ENCODE data around the gene DOK6. TPM values are rescaled to one million over a fixed set of nuclear protein-coding genes. Genes with fewer than 3 reads are reported as not detected.

DOK6 gene
- polyA plus RNA-seq, 1 experiment: 0.55 TPM

DNA sequence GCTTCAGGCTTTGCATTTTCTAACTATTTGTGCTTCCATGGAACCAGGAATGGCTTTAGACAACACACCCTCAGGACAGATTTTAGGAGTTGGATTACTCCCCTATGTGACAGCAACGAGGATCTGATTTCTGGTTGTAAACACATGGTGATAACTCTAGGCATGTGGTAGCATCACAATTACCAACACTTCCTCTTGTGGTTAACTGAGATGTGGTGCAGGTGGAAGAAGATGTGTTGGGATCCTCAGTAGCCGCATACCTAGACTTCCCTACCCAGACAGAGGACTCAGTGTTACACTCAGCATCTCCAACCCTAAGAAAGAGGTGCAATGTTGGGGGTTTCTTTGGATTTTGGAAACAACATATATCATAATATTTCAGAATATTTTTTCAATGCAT lies 234.8 kb downstream of the DOK6 start:
- POLR2A ChIA-PET: no interaction called here
- no peak for TF ChIP-seq CTCF (IDR thresholded peaks at IDR 0.05; ENCODE audit: insufficient read depth, low read depth, low read length)
- CTCF ChIA-PET: no interaction called here

GRCh38 chr18:69636529-69637301 lies 236.0 kb downstream of the DOK6 start:
- CTCF ChIA-PET: no interaction called here

More for the DNA sequence above, 234.8 kb downstream of the DOK6 start:
- DNase-seq (ENCODE audit: low read depth): no peak
- no peak overlapping the region for H3K4me3 ChIP-seq (ENCODE audit: low read depth, low read length)
- H3K27me3 ChIP-seq (ENCODE audit: control insufficient read depth, insufficient read depth, low read length): no peaks in the 10 kb centered on the region
- no peaks in the 10 kb centered on the region for H3K36me3 ChIP-seq (ENCODE audit: control insufficient read depth, insufficient read depth, low read length)

GRCh38 chr18:69638056-69638455 lies 237.4 kb downstream of the DOK6 start:
- no peak for TF ChIP-seq CTCF (IDR thresholded peaks at IDR 0.05; ENCODE audit: insufficient read depth, low read depth, low read length)
- no peak for DNase-seq (ENCODE audit: low read depth)
- Histone ChIP-seq H3K27me3 (ENCODE audit: control insufficient read depth, insufficient read depth, low read length) (no peaks in the 10 kb centered on the region), H3K4me3 (ENCODE audit: low read depth, low read length) (no peak overlapping the region), H3K36me3 (ENCODE audit: control insufficient read depth, insufficient read depth, low read length) (no peaks in the 10 kb centered on the region)
- CTCF ChIA-PET: no interaction called here
- POLR2A ChIA-PET: no interaction called here

More at GRCh38 chr18:69636529-69637301, 236.0 kb downstream of the DOK6 start:
- Histone ChIP-seq H3K4me3 (ENCODE audit: low read depth, low read length) (no peak overlapping the region), H3K27me3 (ENCODE audit: control insufficient read depth, insufficient read depth, low read length) (no peaks in the 10 kb centered on the region), H3K36me3 (ENCODE audit: control insufficient read depth, insufficient read depth, low read length) (no peaks in the 10 kb centered on the region)
- DNase-seq (ENCODE audit: low read depth): no peak
- TF ChIP-seq CTCF (IDR thresholded peaks at IDR 0.05; ENCODE audit: insufficient read depth, low read depth, low read length): peak; percentile 20; the same call in 1 of the 2 replicates
- POLR2A ChIA-PET: no interaction called here

DNA sequence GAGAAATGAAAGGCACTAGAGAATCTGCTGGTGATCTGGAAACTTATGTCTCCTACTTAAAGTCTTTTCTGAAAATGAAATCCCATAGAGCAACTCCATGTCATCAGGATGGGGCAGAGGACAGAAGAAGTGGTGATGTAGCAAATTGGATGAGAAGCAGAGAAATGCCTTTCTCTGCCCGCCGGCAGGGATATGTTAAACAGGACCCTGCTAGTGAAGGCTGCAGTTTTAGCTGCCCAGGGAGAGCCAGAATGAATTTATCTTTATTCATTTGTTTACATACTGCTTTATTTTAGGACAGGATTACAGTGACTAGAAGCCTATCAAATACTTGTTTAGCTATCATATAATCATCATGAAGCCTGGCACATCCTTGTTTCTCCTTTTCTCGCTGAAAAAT lies 247.0 kb downstream of the DOK6 start:
- no peaks in the 10 kb centered on the region for H3K27me3 ChIP-seq (ENCODE audit: control insufficient read depth, insufficient read depth, low read length)
- ChIA-PET CTCF (no interaction called here), POLR2A (no interaction called here)
- H3K36me3 ChIP-seq (ENCODE audit: control insufficient read depth, insufficient read depth, low read length): no peaks in the 10 kb centered on the region
- TF ChIP-seq CTCF (IDR thresholded peaks at IDR 0.05; ENCODE audit: insufficient read depth, low read depth, low read length): no peak
- no peak overlapping the region for H3K4me3 ChIP-seq (ENCODE audit: low read depth, low read length)
- DNase-seq (ENCODE audit: low read depth): no peak

DNA sequence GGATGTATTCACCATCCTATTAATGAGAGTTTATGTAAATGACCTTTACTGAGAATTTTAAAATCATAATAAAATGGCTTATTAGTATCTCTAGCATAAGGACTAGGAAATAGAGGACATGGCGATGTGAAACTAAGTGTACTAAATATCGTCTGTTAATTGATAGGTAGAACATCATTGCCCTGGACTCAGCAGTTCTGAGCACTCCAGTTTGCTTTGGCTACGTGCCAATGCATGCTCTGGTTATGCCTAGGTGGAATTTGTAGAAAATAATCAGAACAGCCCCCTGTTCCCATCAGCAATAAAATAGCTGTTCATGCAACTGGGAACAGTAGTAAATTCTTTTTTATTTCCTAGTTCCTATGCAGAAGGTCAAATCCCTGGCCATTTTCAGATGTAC lies 247.8 kb downstream of the DOK6 start:
- Histone ChIP-seq H3K36me3 (ENCODE audit: control insufficient read depth, insufficient read depth, low read length) (no peaks in the 10 kb centered on the region), H3K4me3 (ENCODE audit: low read depth, low read length) (no peak overlapping the region), H3K27me3 (ENCODE audit: control insufficient read depth, insufficient read depth, low read length) (no peaks in the 10 kb centered on the region)
- DNase-seq (ENCODE audit: low read depth): no peak
- CTCF ChIA-PET: no interaction called here
- TF ChIP-seq CTCF (IDR thresholded peaks at IDR 0.05; ENCODE audit: insufficient read depth, low read depth, low read length): no peak
- POLR2A ChIA-PET: no interaction called here
